Measurements from ENCODE around the gene SHANK2. TPM values are rescaled to one million over a fixed set of nuclear protein-coding genes. Genes with fewer than 3 reads are reported as not detected.

Gene SHANK2
- total RNA-seq, 1 donor from 2014 or later: 10.5 TPM

DNA sequence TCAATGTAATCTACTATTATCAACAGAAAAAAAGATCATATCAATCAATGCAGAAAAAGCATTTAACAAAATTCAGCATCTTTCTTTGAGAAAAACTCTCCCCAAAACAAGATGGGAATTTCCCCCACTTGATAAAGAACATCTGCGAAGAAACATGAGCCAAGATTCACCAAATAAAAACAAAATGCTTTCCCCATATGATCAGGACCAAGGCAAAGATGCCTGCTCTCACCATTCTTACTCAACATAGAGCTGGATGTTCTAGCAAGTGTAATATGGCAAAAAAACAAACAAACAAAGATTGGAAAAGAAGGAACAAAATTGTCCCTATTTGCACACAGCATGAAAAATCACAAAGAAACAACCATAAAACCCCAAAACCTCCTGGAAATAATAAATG, 23.4 kb downstream of the SHANK2 start:
- TF ChIP-seq, protein P1, sequence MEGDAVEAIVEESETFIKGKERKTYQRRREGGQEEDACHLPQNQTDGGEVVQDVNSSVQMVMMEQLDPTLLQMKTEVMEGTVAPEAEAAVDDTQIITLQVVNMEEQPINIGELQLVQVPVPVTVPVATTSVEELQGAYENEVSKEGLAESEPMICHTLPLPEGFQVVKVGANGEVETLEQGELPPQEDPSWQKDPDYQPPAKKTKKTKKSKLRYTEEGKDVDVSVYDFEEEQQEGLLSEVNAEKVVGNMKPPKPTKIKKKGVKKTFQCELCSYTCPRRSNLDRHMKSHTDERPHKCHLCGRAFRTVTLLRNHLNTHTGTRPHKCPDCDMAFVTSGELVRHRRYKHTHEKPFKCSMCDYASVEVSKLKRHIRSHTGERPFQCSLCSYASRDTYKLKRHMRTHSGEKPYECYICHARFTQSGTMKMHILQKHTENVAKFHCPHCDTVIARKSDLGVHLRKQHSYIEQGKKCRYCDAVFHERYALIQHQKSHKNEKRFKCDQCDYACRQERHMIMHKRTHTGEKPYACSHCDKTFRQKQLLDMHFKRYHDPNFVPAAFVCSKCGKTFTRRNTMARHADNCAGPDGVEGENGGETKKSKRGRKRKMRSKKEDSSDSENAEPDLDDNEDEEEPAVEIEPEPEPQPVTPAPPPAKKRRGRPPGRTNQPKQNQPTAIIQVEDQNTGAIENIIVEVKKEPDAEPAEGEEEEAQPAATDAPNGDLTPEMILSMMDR (IDR thresholded peaks at IDR 0.05; ENCODE audit: unreplicated experiment): no peak
- Mint-ChIP-seq H3K27ac (ENCODE audit: unreplicated experiment) (no peak overlapping the region), H3K27me3 (ENCODE audit: unreplicated experiment) (peaks cover 3% of the 10 kb centered on the region), H3K36me3 (ENCODE audit: low read depth, unreplicated experiment) (no peaks in the 10 kb centered on the region), H3K4me3 (ENCODE audit: unreplicated experiment) (no peak overlapping the region), H3K4me1 (ENCODE audit: unreplicated experiment) (no peaks in the 10 kb centered on the region), H3K9me3 (ENCODE audit: unreplicated experiment) (no peaks in the 10 kb centered on the region)
- no peak for DNase-seq (ENCODE audit: low spot score)

DNA sequence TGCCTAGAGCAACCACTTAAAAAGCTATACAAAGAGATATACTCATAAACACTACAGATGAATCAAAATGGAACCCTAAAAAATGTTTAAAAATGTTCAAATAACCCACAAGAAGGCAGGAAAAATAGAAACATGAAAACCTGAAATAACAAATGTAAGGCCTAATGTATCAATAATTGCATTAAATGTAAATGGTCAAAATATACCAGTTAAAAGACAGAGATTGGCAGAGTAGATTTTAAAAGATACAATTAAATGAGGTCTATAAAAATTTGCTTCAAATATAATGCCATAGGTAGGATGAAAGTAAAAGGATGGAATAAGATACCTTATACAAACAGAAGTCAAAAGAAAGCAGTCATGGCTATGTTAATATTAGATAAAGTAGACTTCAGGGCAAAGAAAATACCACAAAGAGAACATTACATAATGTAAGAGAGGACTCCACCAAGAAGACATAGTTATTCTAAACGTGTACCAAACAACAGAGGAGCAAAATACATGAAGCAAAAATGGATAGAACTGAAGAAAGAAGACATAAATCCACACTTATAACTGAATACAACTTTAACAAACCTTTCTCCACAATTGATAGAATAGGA, 25.2 kb downstream of the SHANK2 start:
- H3K4me1 Mint-ChIP-seq (ENCODE audit: unreplicated experiment): no peaks in the 10 kb centered on the region
- H3K36me3 Mint-ChIP-seq (ENCODE audit: low read depth, unreplicated experiment): peaks cover 2% of the 10 kb centered on the region
- no peak overlapping the region for H3K4me3 Mint-ChIP-seq (ENCODE audit: unreplicated experiment)
- TF ChIP-seq, protein P1 (IDR thresholded peaks at IDR 0.05; ENCODE audit: unreplicated experiment): no peak
- peaks cover 4% of the 10 kb centered on the region for H3K27me3 Mint-ChIP-seq (ENCODE audit: unreplicated experiment)
- DNase-seq (ENCODE audit: low spot score): no peak
- no peak overlapping the region for H3K27ac Mint-ChIP-seq (ENCODE audit: unreplicated experiment)
- no peaks in the 10 kb centered on the region for H3K9me3 Mint-ChIP-seq (ENCODE audit: unreplicated experiment)

DNA sequence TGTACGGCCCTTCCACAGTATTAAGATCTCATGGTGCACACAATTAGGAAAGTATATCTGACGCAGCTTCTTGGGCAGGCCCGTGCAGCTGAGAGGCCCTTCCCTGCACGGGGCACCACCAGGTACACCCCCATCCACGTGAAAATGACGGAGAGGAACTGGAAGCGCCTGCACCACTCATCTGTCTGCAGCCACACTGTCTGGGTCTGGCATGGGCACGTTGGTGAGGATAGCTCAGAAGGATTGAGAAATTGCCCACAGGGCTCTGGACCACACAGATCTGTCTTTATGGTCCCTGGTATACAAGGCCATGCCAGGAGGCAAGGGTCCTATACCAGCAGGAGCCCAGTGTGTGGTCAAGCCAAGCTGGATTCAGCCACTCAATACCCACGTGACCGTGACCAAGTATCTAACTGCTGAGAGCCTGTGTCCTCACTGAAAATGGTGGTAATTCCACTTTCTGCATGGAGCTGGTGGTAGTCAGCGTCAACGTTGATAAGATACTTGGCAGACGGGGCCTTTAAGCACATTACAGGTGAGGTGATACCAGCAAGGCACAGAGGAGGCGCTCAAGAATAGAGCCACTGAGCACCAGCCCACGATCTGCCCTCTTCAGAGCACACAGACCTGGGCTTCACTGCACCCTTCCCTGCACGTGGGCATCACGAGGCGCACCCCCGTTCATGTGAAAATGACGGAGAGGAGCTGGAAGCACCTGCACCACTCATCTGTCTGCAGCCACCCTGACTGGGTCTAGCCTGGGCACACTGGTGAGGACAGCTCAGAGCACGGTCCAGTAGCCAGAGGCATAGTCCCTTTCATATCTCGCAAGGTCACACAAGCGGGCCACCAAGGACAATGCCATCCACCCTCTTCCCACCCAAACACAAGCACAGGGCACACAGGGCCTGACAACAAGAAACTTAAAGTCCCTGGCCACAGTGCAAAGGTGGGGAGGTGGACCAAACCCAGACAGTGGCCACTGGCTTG, 28.4 kb downstream of the SHANK2 start:
- Mint-ChIP-seq H3K9me3 (ENCODE audit: unreplicated experiment) (no peaks in the 10 kb centered on the region), H3K36me3 (ENCODE audit: low read depth, unreplicated experiment) (peaks cover 2% of the 10 kb centered on the region), H3K4me1 (ENCODE audit: unreplicated experiment) (no peaks in the 10 kb centered on the region), H3K4me3 (ENCODE audit: unreplicated experiment) (no peak overlapping the region), H3K27ac (ENCODE audit: unreplicated experiment) (no peak overlapping the region), H3K27me3 (ENCODE audit: unreplicated experiment) (peaks cover 4% of the 10 kb centered on the region)
- TF ChIP-seq, protein P1 (IDR thresholded peaks at IDR 0.05; ENCODE audit: unreplicated experiment): no peak
- no peak for DNase-seq (ENCODE audit: low spot score)

DNA sequence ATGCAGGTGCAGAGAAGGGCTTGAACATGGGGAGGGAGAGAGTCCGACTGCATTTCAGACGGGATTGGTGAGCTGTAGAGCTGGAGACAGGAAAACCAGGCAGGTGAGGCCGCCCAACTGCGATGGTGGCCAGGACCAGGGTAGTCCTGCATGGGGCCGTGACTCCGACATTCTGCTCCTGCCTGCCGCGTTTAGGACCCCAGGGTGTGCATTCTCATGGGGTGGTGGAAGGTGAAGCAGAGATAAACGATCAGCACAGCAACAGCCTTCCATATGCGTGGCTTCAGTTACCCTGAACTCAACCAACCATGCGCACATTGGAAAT, 29.3 kb downstream of the SHANK2 start:
- Mint-ChIP-seq H3K27ac (ENCODE audit: unreplicated experiment) (no peak overlapping the region), H3K36me3 (ENCODE audit: low read depth, unreplicated experiment) (peaks cover 2% of the 10 kb centered on the region), H3K9me3 (ENCODE audit: unreplicated experiment) (no peaks in the 10 kb centered on the region), H3K27me3 (ENCODE audit: unreplicated experiment) (peaks cover 4% of the 10 kb centered on the region), H3K4me3 (ENCODE audit: unreplicated experiment) (no peak overlapping the region), H3K4me1 (ENCODE audit: unreplicated experiment) (no peaks in the 10 kb centered on the region)
- TF ChIP-seq, protein P1 (IDR thresholded peaks at IDR 0.05; ENCODE audit: unreplicated experiment): no peak
- no peak for DNase-seq (ENCODE audit: low spot score)

Data from endothelial cell (in vitro differentiated cells).